ENCODE data around the gene VSX1.

The VSX1 gene

DNA sequence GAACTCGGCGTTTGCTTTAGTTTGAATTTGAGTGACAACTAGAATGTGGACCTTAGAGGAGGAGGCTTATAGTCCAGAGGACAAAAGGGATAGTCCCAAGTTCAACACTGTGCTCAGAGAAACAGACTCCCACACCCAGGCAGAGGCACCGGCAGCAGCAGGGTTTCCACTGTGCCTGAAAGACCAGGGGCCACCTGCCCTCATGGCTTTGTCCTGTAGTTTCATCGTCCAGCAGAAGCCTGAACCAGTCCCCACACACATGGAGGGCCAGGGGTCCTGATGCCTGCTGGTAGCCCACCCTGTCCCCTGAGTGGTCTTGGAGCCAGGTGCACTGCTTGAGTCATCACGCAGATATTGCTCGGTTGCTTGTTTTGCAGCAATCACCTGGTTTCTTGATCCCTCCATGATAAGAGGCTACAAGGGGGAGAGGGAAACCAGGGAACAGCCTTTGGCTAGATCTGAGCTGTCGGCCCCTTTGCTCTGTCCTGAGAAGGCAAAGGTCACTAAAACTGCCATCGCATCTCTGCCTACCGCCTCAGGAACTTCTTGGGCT is 16.8 kb downstream of the VSX1 start:
- no peak for DNase-seq

DNA sequence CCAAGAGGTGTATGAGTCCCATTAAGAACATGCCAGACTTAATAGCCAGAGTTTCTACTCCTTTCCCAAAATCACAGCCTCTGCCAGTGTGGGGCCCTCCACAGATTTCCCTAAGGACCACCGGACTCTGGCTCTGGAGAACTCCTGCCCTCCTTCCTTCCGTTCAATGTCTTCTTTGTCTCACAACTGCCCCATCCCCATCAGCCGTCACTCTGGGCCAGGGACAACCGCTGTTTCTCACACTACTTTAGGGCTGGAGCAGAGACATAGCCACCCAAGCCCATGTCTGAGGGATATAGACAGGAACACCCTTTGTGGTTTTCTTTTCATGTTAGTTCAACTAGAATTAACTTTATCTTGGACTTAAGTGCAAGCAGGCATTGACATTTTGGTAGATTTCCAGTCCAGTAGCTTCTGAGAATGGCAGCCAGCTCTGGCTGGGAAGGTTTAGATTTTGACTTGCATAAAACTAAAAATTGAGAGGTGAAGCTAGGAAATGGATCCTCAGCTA is 17.3 kb downstream of the VSX1 start:
- no peak for DNase-seq

DNA sequence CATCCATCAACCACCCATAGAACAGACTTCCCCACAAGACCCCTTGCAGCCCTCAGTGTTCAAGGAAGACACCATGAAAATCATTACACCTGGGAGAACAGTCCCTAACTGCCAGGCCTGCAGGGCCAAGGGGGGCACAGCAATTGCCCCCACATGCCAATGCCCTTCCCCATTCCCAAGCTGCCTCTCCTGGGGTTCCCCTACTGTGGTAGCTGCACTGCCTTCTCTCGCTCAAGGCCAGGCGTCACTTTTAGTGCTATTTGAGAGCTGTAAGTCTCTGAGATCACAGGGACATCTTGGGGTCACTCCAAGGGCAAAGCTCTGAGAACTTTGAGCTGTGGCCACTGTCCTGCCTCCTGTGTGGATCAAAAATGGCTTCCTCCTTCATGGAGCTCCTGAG is 18.0 kb downstream of the VSX1 start:
- no peak for DNase-seq

DNA sequence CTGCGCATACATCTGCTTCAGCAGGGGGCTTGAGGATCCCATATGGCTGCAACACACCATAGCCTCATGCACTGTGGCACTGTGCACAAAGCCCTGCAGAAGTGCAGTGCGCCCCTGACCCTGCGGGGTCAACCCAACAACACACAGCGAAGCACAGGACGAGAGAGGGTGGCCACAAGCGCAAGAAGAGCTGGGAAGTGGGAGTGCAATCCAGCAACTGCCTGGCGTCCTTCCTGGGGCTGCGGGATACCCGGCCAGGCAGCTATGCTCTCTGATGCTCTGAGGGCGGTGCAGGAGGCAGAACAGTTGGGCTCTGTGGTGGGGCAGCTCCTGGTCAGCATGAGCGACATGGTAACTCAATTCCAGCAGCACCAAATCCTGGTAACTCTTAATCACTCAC is 18.4 kb downstream of the VSX1 start:
- DNase-seq: no peak

DNA sequence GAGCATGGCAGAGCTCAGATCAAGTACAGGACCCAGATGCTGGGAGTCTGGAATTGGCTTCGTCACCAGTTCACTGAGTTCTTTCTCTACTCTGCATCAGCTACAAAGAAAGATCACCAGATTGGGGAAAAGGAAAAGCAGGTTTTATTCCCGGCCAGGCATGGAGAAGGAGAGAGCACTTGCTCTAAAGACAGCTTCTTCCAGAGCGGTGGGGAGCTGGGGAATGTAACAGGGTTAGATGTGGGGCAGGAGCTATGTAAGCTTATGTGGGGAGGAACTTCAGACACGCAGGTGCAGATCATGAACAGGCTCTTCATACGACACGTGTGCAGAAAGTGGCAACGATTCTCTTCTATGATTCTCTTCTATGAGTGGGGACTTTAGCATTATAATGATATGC is 19.1 kb downstream of the VSX1 start:
- no peak for DNase-seq

DNA sequence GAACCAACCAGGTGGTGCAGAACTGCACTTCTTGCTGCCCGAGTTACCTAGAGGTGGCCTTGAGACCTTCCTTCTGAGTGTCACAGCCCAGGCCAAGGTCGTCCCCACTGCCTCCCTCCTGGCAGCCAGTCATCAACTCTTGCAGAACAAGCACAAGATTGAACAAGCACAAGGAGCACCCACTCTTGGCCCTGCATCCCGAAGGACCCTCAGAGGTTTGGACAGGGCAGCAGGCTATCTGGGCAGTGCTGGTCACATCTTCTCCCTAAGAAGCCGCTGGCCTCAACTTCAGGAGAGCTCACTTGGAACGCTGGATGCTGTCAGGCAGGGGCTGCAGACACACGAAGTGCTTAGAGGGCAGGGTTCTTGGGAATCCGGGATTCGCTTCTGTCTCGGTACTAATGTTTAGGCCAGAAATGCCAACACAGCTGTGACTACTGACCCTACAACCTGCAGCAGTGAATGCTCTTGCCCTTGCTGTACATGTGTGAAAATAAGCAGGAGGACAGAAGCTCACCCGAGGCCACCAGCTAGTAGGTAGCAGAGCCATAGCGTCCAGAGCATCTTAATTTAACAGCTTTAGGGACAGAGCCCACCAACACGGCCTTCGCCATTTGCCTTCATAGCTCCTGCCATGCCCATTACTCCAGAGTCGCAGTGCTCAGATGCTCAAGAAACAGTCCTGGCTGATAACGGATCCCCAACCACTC is 20.0 kb downstream of the VSX1 start:
- DNase-seq: no peak

DNA sequence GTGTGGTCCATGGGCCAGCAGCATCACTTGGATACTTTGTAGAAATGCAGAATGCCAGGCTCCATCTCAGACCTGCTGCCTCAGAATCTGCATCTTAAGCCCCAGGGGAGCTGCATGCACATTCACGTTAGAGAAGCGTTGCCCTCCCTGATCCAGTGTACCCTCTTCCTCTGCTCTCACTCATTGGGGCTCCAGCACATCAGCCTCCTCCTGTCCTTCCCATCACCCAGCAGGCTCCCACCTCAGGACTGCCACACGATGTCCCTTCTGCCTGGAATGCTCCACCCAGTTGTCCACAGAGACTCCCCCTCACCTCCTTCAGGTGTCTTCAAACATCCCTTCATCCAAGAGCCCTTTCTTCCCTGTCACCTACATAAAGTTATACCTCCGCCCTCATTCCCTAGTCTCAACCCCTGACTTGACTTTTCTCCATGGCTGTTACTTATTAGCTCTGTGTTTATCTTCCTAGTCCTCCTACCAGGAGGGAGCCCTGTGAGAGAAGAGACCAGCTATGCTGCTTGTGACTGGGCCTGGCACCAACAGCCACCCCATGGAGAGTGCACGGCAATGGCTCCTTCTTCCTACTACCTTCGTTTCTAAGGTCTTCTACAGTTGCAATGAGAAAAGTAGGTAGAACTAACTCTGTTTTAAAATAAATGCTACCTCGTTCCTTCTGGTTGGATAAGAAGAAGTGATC is 20.7 kb downstream of the VSX1 start:
- no peak for DNase-seq

DNA sequence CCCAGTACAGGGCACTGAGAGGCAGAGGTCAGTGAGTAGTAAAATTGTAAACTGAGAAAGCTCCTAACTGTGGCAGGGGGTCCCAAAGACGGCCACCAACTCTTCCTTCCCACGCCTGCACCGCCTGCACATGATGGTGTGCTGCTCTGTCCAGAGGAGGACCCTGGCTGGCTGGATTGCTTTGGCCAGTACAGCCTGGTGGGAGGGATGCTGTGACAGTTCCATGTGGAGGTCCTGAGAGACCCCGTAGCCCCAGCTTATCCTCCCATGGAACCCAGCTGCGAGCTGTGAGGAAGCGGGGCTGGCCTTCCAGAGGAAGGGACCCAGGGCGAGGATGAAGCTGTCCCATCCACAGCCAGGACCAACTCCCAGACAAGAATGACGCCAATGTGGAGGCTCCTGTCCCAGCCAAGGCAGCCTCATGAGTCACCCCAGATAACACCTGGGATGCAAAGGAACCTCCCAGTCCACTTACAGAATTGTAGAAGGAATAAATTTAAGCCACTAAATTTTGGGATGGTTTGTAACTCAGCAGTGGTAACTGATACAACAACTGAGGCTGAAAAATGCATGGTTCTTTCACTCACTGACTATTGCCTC is 22.0 kb downstream of the VSX1 start:
- no peak for DNase-seq

DNA sequence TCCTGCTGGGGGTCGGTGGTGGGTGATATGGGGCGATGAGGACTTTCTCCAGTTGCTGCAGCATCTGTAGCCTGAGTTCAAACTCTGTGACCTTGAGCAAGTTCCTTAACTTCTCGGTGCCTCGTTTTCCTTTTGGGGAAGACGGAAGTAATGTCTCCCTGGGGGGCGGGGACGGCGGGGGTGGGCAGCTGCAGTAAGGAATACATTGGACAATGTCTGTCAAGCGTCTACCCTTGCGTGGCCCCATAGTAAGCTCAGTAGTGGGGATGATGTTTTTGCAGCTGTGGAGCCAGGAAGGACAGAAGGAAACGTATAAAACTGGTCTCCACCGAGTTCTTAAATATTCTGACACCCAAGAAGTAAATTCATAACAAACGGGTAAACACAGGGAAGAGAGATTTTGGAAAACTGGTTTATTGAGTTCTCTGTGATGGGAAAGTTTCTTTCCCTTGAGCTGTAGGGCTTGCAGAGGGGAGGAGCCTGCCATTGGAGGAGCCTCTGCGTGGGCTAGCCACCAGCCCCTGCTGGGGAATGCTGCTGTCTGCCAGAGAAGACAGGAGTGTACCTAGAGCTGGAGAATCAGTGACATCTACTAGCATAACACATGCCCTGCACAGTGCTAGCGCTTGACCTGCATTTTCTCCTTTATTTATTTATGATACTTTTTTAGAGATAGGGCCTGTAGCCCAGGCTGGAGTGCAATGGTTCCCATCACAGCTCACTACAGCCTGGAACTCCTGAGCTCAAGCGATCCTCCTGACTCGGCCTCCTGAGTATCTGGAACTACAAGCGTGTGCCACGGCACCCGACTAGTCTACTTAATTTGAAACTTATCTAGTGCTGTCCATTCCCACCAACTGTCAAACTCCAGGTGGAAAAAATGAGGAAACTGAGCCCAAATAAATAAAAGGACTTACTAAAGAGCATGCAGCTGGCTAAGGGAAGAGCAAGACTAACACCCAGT is 22.8 kb downstream of the VSX1 start:
- DNase-seq: no peak

DNA sequence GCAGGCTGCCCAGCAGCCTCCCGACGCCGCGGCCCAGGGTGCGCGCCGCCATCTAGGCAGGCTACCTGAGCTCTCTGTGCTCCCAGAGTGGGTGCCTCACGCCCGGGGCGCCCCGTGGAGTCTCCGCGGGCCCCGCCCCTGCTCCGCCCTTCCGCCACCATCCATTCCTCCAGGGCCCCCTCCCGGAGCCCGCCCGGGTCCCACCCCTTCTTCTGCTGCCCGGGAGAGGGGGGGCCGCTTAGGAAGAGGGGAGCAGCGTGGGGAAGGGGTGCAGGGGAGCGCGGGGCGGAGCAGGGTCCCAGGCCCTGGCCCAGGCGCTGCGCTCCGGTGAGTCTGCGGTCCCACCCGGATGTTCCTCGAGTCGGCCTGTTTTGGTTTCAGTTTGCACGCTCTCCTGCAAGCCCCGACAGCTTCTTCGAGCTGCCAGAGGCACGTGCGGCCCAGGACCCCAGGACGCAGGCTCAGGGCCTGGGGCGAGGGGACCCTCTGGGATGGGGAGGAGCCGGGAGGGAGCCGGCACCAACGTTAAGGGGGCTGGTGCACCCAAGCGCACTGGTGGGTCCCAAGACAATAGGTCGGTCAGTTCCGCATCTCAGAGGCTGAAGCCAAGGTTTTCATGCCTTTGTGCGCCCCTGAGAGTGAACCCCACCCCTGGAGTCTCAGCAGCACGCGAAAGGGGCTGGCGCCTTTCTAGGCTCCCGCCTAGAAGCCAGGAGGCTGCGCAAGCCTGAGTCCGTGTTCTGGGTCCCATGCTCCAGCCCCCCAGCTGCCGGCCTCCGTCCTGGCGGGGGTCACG is 23.7 kb downstream of the VSX1 start, which contains the start of gene ACSS1:
TSS of gene ACSS1 (minus strand) at position 89 of the 796 bp plus-strand sequence. CDS start at position 52, 37 bp downstream.
- peak; percentile 69 for DNase-seq

DNA sequence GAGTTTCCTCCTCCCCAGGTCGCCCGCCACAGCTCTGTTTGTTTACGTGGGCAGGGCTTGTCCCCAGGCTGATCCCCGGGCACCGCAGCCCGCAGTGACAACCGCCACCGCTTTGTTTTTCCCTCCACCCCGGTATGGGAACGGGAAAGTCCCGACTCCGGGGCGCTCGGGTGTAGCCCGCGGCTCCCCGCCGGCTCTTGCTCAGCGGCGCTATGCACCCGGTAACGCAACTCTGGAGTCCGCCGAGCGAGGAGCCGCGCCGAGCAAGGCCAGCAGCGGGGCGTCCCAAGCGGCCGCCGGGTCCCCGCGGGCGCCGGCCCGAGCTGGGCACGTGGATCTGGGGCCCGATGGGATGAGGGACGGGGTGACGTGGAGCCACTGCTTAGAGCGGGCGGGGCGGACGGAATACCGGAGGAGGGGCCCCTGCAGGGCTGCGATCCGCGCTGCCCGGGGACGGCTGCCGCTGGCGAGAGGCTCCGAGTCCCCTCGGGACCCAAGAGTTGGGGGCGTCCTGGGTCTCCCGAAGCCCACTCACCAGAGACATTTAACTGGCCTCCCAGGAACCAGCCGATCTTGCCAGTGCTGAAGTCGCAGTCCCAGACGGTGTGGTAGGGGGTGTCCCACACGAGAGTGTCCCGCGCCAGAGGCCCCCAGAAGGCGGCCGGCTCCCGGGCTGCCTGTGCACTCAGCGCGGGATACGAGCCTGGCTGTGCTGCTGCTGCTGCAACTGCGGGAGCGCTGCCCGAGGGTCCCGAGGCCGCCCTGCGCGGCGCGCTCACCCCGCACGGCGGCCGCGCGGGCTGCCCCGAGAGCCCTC is 24.5 kb downstream of the VSX1 start:
- peak; percentile 70 for DNase-seq

DNA sequence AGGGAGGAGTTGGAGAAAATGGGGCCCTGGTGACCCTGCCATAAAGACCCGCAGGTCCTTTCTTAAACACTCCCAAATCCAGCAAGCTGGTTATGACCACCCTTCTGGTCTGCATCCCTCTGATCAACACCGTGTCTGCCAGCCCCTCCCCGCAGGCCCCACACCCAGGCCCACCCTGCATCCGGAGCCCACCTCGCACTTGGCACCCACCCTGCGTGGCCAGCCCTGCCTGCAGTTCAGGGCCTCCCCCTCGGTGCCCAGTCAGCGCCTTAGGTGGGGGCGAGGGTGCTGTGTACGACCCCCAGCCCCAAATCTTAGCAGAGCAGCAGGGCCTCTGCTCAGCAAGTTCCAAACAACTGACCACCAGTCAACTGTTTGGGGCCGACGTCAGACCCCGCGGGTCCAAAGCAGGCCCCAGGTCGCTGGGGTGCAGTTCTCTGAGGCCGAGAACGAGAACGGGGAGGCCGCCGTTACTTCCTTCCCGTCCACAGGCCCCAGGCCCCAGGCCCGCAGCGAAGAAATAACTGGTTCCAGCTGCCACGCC is 25.2 kb downstream of the VSX1 start:
- no peak for DNase-seq

DNA sequence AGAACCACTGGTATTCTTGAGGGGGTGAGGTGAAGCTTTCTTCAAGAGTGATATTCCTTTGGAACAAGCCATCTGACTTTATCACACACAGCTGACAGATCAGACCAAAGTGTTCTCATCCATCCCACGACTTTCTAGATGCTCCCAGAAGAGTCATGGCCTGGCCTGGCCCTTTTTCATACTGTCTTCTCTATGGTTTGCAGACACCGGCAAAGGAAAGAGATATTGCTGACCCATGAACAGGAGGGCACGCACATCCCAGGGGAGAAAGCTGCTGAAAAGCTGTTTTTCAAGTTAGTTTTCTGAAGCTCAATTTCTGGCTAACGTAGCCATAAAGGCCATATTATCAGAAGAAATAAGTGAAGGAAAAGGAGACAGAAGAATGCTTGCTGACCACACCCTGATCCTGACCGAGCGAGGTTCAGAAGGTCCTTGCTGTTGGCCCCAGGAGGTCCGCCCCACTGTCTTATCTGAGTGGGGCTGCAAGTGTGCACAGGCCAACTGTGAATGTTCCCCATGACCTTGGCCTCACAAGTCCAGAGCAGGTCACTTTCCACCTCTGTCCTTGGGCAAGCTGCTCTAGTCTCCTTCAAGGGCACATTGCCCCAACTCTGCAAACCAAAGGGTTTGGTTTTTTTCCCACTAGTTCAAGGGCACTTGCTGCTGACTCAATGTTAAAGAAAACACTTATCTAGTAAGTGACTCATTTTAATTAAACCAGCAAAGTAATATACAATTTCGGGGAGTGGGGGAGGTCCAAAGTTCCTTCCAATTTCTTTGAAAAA is 26.0 kb downstream of the VSX1 start:
- DNase-seq: no peak

DNA sequence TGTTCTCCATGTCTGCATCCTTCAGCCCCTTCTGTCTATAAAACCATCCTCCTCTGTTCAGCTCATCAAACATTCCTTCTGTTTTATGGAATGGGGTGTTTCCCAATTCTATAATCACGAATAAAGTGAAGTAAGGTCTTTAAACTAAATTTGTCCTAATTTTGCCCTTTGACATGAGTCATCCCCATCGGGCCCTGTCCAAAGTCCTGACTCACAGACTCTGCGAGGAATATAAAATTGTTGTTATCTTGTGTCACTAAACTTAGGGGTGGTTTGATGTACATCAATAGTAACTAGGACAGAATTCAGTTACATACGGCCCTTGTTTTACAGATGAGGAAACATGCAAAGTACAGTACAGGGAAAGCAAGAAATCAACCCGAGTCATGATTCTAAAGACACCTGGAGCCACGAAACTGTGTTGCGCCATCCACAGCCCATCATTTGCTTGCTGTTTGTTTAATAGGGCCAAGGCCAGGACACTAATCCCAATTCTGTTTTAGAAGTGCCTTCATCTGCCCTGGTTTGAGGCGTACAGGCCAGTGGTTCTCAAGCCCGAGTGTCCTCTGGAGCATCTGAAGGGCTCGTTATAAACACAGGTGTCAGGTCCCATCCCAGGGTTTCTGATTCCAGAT is 26.8 kb downstream of the VSX1 start:
- DNase-seq: no peak

DNA sequence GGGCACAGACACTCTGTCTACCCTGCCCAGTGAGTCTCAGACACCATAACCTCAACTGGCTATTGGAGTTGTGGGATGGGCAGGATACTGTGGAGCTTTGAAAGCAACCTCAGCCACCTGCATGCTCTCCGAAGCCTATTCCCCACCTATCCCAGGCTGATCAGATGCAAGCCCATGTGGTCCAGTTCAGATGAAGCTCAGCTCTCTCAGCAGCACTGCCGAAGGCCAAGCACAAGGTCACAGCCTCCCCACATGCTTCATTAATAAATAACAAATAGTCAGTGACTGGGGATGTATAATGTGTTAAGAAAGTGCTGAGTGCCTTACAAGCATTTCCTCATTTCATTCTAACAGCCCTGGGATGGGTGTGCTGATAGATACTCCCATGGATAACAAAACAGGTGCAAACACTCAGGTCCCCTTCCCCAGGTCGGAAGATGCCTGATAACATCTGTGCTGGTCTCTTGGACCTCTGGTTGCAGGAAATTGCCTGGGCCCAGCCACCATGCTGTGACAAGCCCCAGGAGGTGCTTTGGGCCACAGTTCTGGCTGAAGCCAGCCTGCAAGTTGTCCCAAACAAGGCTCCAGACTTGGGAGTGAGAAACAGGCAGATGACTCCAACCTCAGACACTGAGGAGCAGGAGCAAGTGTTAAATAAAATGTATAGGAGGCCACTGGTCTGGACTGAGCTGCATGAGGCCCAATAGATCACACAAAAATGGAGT is 27.7 kb downstream of the VSX1 start:
- no peak for DNase-seq

DNA sequence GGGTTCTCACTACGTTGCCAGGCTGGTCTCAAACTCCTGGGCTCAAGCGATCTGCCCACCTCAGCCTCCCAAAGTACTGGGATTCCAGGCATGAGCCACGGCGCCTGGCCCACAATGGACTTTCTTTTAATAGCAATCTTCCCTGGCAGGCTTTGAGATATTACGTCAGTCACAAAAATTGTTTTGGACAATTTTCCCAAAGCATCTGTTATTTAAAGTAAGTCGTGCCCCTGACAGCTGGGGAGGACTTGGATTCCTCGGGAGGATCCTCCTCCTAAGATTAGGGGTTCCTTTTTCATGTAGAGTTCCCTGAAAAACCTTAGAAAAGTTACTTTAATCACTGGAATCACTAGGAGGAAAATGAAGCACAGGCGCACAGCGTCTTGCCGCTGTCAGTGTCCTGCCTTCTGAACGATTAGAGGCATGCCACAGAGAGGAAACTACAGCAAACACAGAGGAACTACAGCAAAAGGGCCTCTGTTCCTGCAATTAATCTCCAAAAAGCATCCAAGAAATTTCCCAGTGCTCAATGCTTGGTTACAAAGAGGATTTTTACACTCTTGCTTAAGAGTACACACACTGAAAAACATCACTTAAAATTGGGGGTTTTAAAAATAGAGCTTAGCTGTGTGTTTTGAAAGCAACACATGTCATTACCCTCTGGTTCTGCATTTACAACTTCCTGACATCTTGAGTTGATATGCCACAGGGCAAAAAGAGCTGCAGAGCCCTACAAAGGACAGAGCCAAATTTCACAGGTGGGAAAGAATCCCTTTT is 28.5 kb downstream of the VSX1 start:
- no peak for DNase-seq

Data from stimulated activated CD4-positive, alpha-beta T cell treated with anti-CD3 and anti-CD28 coated beads, Interleukin-1b, Interleukin-23, amount 100 ng/mL, for 48 hours (primary cell).